AG09319 (cell line): ENCODE results near the gene NTPCR.

ENCODE experiments used
- DNase-seq: peaks from one replicate; pipeline ENCODE4 v3.0.0-alpha.2; 2010; ENCODE audit warnings: low read depth; ENCODE audit errors: extremely low read depth
- CTCF ChIP-seq: IDR thresholded peaks from 2 replicates; pipeline ENCODE4 v1.5.1; 2011; ENCODE audit warnings: low read depth, mild to moderate bottlenecking, inconsistent platforms, low read length, moderate library complexity

The NTPCR gene

GRCh38 chr1:233031521-233031920, 81.1 kb downstream of the NTPCR start:
- no peak for TF ChIP-seq CTCF
- no peak for DNase-seq

- no peak for DNase-seq
- no peak for TF ChIP-seq CTCF
Observed at GRCh38 chr1:233032916-233033315, 82.5 kb downstream of the NTPCR start.

- no peak for DNase-seq
- TF ChIP-seq CTCF = no peak
Observed at GRCh38 chr1:233033361-233033760, 83.0 kb downstream of the NTPCR start.
